SW480 (cell line): ENCODE measurements around the gene FBN3.
"Not testable (repeated sequence)": the region's sequence is repeated elsewhere in the genome, so short reads cannot be mapped to it uniquely, and the experiment has no call there.

ENCODE experiments used
- DNase-seq: peaks from one replicate; pipeline ENCODE4 v3.0.0-alpha.2; 2016; ENCODE audit warnings: low spot score

The FBN3 gene

GRCh38 chr19:8117991-8118390 is 31.4 kb downstream of the FBN3 start:
- DNase-seq = no peak

GRCh38 chr19:8116437-8117293 is 32.7 kb downstream of the FBN3 start:
- DNase-seq = no peak

- DNase-seq = no peak
Observed at GRCh38 chr19:8115805-8116396, 33.5 kb downstream of the FBN3 start.

- DNase-seq = no peak
Observed at GRCh38 chr19:8113017-8113416, 36.4 kb downstream of the FBN3 start.

- DNase-seq = no peak
Observed at GRCh38 chr19:8111376-8111775, 38.0 kb downstream of the FBN3 start.

- DNase-seq = no peak
Observed at GRCh38 chr19:8110931-8111330, 38.5 kb downstream of the FBN3 start.

- no peak for DNase-seq
Observed at GRCh38 chr19:8109890-8110662, 39.3 kb downstream of the FBN3 start.

GRCh38 chr19:8109455-8109854 is 39.9 kb downstream of the FBN3 start:
- DNase-seq = no peak

GRCh38 chr19:8108560-8109445 is 40.6 kb downstream of the FBN3 start:
- no peak for DNase-seq

- no peak for DNase-seq
Observed at GRCh38 chr19:8107301-8107903, 42.0 kb downstream of the FBN3 start.

GRCh38 chr19:8105471-8105870 is 43.9 kb downstream of the FBN3 start:
- no peak for DNase-seq

GRCh38 chr19:8101910-8102309 is 47.5 kb downstream of the FBN3 start:
- not testable (repeated sequence) for DNase-seq

GRCh38 chr19:8101311-8101710 is 48.1 kb downstream of the FBN3 start:
- DNase-seq = no peak

- DNase-seq = no peak
Observed at GRCh38 chr19:8097681-8098567, 51.5 kb downstream of the FBN3 start.

GRCh38 chr19:8097198-8097597 is 52.2 kb downstream of the FBN3 start:
- DNase-seq = no peak

GRCh38 chr19:8096071-8096470 is 53.3 kb downstream of the FBN3 start:
- no peak for DNase-seq

GRCh38 chr19:8095354-8095886 is 54.0 kb downstream of the FBN3 start:
- no peak for DNase-seq

GRCh38 chr19:8094336-8094735 is 55.1 kb downstream of the FBN3 start:
- no peak for DNase-seq

GRCh38 chr19:8093740-8094139 is 55.7 kb downstream of the FBN3 start:
- no peak for DNase-seq

- no peak for DNase-seq
Observed at GRCh38 chr19:8090950-8091349, 58.4 kb downstream of the FBN3 start.
